Measurements from ENCODE around the gene ALPP.
"Not testable (repeated sequence)": the region's sequence is repeated elsewhere in the genome, so short reads cannot be mapped to it uniquely, and the experiment has no call there.

Gene ALPP

GRCh38 chr2:232390661-232391060 is 12.1 kb downstream of the ALPP start:
- H3K9ac ChIP-seq (ENCODE audit: low read length in 5 of 5): no peak overlapping the region
- H3K4me1 ChIP-seq (ENCODE audit: control insufficient read depth in 5 of 5, insufficient read depth in 5 of 5, low read length in 5 of 5): peaks cover 0 to 15% (median 6%) of the 10 kb centered on the region in 5 donors
- H3K36me3 ChIP-seq (ENCODE audit: control insufficient read depth in 5 of 5, insufficient read depth in 5 of 5, low read length in 5 of 5): no peaks in the 10 kb centered on the region
- peaks cover 24 to 47% (median 37%) of the 10 kb centered on the region in 5 donors for H3K27me3 ChIP-seq (ENCODE audit: control insufficient read depth in 5 of 5, insufficient read depth in 4 of 5, low read length in 5 of 5)
- no peaks in the 10 kb centered on the region for H3K9me3 ChIP-seq (ENCODE audit: control insufficient read depth in 5 of 5, low read length in 5 of 5)
- no peak overlapping the region for H3K27ac ChIP-seq (ENCODE audit: low read depth, low read length)
- no peak overlapping the region for H3K4me3 ChIP-seq (ENCODE audit: low read depth in 1 of 5, low read length in 5 of 5)

DNA sequence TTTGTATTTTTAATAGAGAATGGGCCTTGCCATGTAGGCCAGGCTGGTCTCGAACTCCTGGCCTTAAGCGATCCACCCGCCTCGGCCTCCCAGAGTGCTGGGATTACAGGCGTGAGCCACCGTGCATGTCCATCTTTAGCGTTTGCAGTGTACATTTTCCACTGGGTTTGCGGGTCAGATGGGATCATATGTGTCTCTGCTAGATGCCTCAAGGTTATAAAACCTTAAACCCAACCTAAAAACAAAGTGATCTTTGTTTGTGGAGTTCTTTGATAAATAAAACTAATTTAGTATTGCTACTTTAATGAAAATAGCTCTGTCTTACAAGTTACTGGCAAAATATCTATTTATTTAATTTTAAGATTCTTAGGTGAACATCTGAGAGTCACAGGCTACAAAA is 15.0 kb downstream of the ALPP start:
- H3K9ac ChIP-seq (ENCODE audit: low read length in 5 of 5): no peak overlapping the region
- no peaks in the 10 kb centered on the region for H3K36me3 ChIP-seq (ENCODE audit: control insufficient read depth in 5 of 5, insufficient read depth in 5 of 5, low read length in 5 of 5)
- no peaks in the 10 kb centered on the region for H3K9me3 ChIP-seq (ENCODE audit: control insufficient read depth in 5 of 5, low read length in 5 of 5)
- no peak overlapping the region for H3K27ac ChIP-seq (ENCODE audit: low read depth, low read length)
- peaks cover 9 to 20% (median 15%) of the 10 kb centered on the region in 5 donors for H3K27me3 ChIP-seq (ENCODE audit: control insufficient read depth in 5 of 5, insufficient read depth in 4 of 5, low read length in 5 of 5)
- no peaks in the 10 kb centered on the region for H3K4me1 ChIP-seq (ENCODE audit: control insufficient read depth in 5 of 5, insufficient read depth in 5 of 5, low read length in 5 of 5)
- H3K4me3 ChIP-seq (ENCODE audit: low read depth in 1 of 5, low read length in 5 of 5): no peak overlapping the region

- peaks cover 4 to 13% (median 9%) of the 10 kb centered on the region in 5 donors for H3K27me3 ChIP-seq (ENCODE audit: control insufficient read depth in 5 of 5, insufficient read depth in 4 of 5, low read length in 5 of 5)
- H3K27ac ChIP-seq (ENCODE audit: low read depth, low read length); H3K4me3 ChIP-seq (ENCODE audit: low read depth in 1 of 5, low read length in 5 of 5); H3K9me3 ChIP-seq (ENCODE audit: control insufficient read depth in 5 of 5, low read length in 5 of 5); H3K4me1 ChIP-seq (ENCODE audit: control insufficient read depth in 5 of 5, insufficient read depth in 5 of 5, low read length in 5 of 5); H3K36me3 ChIP-seq (ENCODE audit: control insufficient read depth in 5 of 5, insufficient read depth in 5 of 5, low read length in 5 of 5); H3K9ac ChIP-seq (ENCODE audit: low read length in 5 of 5): not testable (repeated sequence)
Measured at GRCh38 chr2:232394431-232394830, 15.9 kb downstream of the ALPP start.

DNA sequence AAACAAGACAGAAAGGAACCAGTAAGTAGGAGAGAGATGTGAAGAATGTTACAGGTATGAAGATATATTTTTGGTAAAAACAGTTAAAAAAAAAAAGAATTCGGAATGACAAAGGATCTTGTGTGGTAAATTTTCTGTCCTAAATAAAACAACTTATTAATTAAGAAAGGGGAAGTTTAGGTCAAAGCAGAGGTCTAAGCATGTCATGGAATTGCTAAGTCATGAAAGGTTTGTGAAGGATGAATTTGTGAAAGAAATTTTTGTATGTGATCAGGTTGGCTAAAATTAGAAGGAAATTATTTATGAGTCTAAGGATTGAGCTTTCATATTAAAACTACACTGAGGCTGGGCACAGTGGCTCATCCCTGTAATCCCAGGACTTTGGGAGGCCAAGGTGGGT is 17.0 kb downstream of the ALPP start:
- Histone ChIP-seq H3K9ac (ENCODE audit: low read length in 5 of 5) (no peak overlapping the region), H3K27me3 (ENCODE audit: control insufficient read depth in 5 of 5, insufficient read depth in 4 of 5, low read length in 5 of 5) (peaks cover 0 to 7% (median 5%) of the 10 kb centered on the region in 5 donors), H3K4me1 (ENCODE audit: control insufficient read depth in 5 of 5, insufficient read depth in 5 of 5, low read length in 5 of 5) (peaks cover 0 to 5% (median 0%) of the 10 kb centered on the region in 5 donors), H3K9me3 (ENCODE audit: control insufficient read depth in 5 of 5, low read length in 5 of 5) (no peaks in the 10 kb centered on the region), H3K36me3 (ENCODE audit: control insufficient read depth in 5 of 5, insufficient read depth in 5 of 5, low read length in 5 of 5) (no peaks in the 10 kb centered on the region), H3K4me3 (ENCODE audit: low read depth in 1 of 5, low read length in 5 of 5) (no peak overlapping the region), H3K27ac (ENCODE audit: low read depth, low read length) (no peak overlapping the region)

GRCh38 chr2:232396683-232397082 is 18.1 kb downstream of the ALPP start:
- peaks cover 0 to 4% (median 3%) of the 10 kb centered on the region in 5 donors for H3K27me3 ChIP-seq (ENCODE audit: control insufficient read depth in 5 of 5, insufficient read depth in 4 of 5, low read length in 5 of 5)
- H3K9ac ChIP-seq (ENCODE audit: low read length in 5 of 5): no peak overlapping the region
- no peak overlapping the region for H3K4me3 ChIP-seq (ENCODE audit: low read depth in 1 of 5, low read length in 5 of 5)
- no peaks in the 10 kb centered on the region for H3K36me3 ChIP-seq (ENCODE audit: control insufficient read depth in 5 of 5, insufficient read depth in 5 of 5, low read length in 5 of 5)
- no peak overlapping the region for H3K27ac ChIP-seq (ENCODE audit: low read depth, low read length)
- H3K4me1 ChIP-seq (ENCODE audit: control insufficient read depth in 5 of 5, insufficient read depth in 5 of 5, low read length in 5 of 5): peaks cover 0 to 5% (median 0%) of the 10 kb centered on the region in 5 donors
- no peaks in the 10 kb centered on the region for H3K9me3 ChIP-seq (ENCODE audit: control insufficient read depth in 5 of 5, low read length in 5 of 5)

- no peak overlapping the region for H3K4me3 ChIP-seq (ENCODE audit: low read depth in 1 of 5, low read length in 5 of 5)
- H3K9me3 ChIP-seq (ENCODE audit: control insufficient read depth in 5 of 5, low read length in 5 of 5): no peaks in the 10 kb centered on the region
- peaks cover 0 to 5% (median 0%) of the 10 kb centered on the region in 5 donors for H3K4me1 ChIP-seq (ENCODE audit: control insufficient read depth in 5 of 5, insufficient read depth in 5 of 5, low read length in 5 of 5)
- no peak overlapping the region for H3K27ac ChIP-seq (ENCODE audit: low read depth, low read length)
- no peak overlapping the region for H3K9ac ChIP-seq (ENCODE audit: low read length in 5 of 5)
- no peaks in the 10 kb centered on the region for H3K36me3 ChIP-seq (ENCODE audit: control insufficient read depth in 5 of 5, insufficient read depth in 5 of 5, low read length in 5 of 5)
- peaks cover 0 to 4% (median 3%) of the 10 kb centered on the region in 5 donors for H3K27me3 ChIP-seq (ENCODE audit: control insufficient read depth in 5 of 5, insufficient read depth in 4 of 5, low read length in 5 of 5)
Measured at GRCh38 chr2:232398293-232399034, 19.9 kb downstream of the ALPP start.

DNA sequence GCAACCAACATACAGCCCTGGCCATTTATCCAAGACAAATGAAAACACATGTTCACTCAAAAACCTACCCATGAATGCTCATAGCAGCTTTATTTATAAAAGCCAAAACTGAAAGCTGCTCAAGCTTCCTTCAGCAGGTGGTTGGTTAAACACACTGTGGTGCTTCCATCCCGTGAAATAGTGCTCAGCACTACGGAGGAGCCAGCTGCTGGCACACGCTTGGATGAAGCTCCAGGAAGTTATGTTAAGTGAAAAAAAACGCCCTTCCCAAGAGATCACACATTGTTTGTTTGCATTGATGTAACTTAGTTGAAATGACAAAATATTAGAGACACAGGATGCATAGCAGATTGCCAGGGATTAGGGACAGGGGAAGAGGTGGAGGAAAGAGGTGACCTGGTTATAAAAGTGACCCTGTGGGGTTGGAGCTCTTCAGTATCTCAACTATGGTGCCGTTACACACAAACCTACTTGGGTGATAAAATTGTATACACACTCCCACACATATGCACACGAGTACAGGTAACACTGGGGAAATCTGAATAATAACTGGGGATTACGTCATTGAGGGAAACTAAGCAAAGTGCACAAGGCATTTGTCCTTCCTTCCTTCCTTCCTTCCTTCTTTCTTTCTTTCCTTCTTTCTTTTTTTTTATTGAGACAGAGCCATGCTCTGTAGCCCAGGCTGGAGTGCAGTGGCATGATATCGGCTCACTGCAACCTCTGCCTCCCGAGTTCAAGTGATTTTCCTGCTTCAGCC is 21.9 kb downstream of the ALPP start:
- Histone ChIP-seq H3K27ac (ENCODE audit: low read depth, low read length) (no peak overlapping the region), H3K9ac (ENCODE audit: low read length in 5 of 5) (no peak overlapping the region), H3K4me1 (ENCODE audit: control insufficient read depth in 5 of 5, insufficient read depth in 5 of 5, low read length in 5 of 5) (peaks cover 0 to 5% (median 0%) of the 10 kb centered on the region in 5 donors), H3K27me3 (ENCODE audit: control insufficient read depth in 5 of 5, insufficient read depth in 4 of 5, low read length in 5 of 5) (peaks cover 0 to 4% (median 3%) of the 10 kb centered on the region in 5 donors), H3K9me3 (ENCODE audit: control insufficient read depth in 5 of 5, low read length in 5 of 5) (no peaks in the 10 kb centered on the region), H3K4me3 (ENCODE audit: low read depth in 1 of 5, low read length in 5 of 5) (no peak overlapping the region), H3K36me3 (ENCODE audit: control insufficient read depth in 5 of 5, insufficient read depth in 5 of 5, low read length in 5 of 5) (no peaks in the 10 kb centered on the region)

GRCh38 chr2:232402518-232402917 is 24.0 kb downstream of the ALPP start:
- H3K27me3 ChIP-seq (ENCODE audit: control insufficient read depth in 5 of 5, insufficient read depth in 4 of 5, low read length in 5 of 5): peaks cover 0 to 4% (median 3%) of the 10 kb centered on the region in 5 donors
- H3K27ac ChIP-seq (ENCODE audit: low read depth, low read length): no peak overlapping the region
- H3K36me3 ChIP-seq (ENCODE audit: control insufficient read depth in 5 of 5, insufficient read depth in 5 of 5, low read length in 5 of 5): no peaks in the 10 kb centered on the region
- H3K9ac ChIP-seq (ENCODE audit: low read length in 5 of 5): no peak overlapping the region
- H3K4me1 ChIP-seq (ENCODE audit: control insufficient read depth in 5 of 5, insufficient read depth in 5 of 5, low read length in 5 of 5): peaks cover 0 to 5% (median 0%) of the 10 kb centered on the region in 5 donors
- H3K4me3 ChIP-seq (ENCODE audit: low read depth in 1 of 5, low read length in 5 of 5): no peak overlapping the region
- no peaks in the 10 kb centered on the region for H3K9me3 ChIP-seq (ENCODE audit: control insufficient read depth in 5 of 5, low read length in 5 of 5)

DNA sequence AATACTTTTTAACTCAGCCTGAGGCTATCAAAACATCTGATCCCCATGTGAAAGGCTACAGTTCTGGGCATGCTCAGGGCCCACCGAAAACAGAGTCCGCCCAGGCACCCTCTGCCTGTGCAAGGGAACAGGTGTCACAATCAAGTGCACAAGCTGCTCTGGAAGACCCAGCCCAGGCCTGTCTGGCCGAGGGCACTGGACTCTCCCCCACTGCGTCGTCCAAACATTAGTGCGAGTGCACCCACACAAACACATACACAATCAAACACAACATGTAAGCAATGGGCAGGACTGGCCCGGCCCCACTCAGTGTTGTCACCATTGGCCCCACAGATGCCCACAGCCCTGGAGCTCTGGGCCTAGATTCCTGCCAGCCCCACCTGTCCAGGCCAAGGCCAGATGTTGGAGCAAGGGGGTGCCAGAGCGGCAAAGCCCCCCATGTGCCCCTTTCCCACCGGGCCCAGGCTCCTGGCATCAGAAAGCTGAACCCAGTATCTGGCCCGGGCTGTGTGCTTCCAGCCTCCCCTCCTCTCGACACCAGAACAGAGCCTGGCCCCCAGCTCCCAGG is 27.5 kb downstream of the ALPP start:
- H3K4me3 ChIP-seq (ENCODE audit: low read depth in 1 of 5, low read length in 5 of 5): no peak overlapping the region
- H3K9ac ChIP-seq (ENCODE audit: low read length in 5 of 5): no peak overlapping the region
- H3K9me3 ChIP-seq (ENCODE audit: control insufficient read depth in 5 of 5, low read length in 5 of 5): no peaks in the 10 kb centered on the region
- no peak overlapping the region for H3K27ac ChIP-seq (ENCODE audit: low read depth, low read length)
- H3K4me1 ChIP-seq (ENCODE audit: control insufficient read depth in 5 of 5, insufficient read depth in 5 of 5, low read length in 5 of 5): peaks cover 0 to 10% (median 0%) of the 10 kb centered on the region in 5 donors
- peaks cover 0 to 13% (median 11%) of the 10 kb centered on the region in 5 donors for H3K27me3 ChIP-seq (ENCODE audit: control insufficient read depth in 5 of 5, insufficient read depth in 4 of 5, low read length in 5 of 5)
- H3K36me3 ChIP-seq (ENCODE audit: control insufficient read depth in 5 of 5, insufficient read depth in 5 of 5, low read length in 5 of 5): no peaks in the 10 kb centered on the region
